SK-N-SH (cell line): ENCODE measurements around the gene AGBL3.

Experiments
- CTCF ChIP-seq: fragments of 200-600 bp; sonication (generic); IDR thresholded peaks from 2 replicates; pipeline ENCODE4 v1.6.1; 2017; ENCODE audit warnings: antibody characterized with exemption, mild to moderate bottlenecking, moderate library complexity
- FOXM1 ChIP-seq: IDR thresholded peaks from 2 replicates; pipeline ENCODE4 v1.4.0; 2012; ENCODE audit warnings: low read depth, mild to moderate bottlenecking
- IRF3 ChIP-seq: fragments of 150-350 bp; IDR thresholded peaks from 2 replicates; pipeline ENCODE4 v1.6.1; 2016; ENCODE audit warnings: mild to moderate bottlenecking, low read depth, low read length
- NRF1 ChIP-seq: IDR thresholded peaks from 2 replicates; pipeline ENCODE4 v1.6.1; 2012; ENCODE audit warnings: low read depth, mild to moderate bottlenecking, low read length
- TEAD4 ChIP-seq: IDR thresholded peaks from 2 replicates; pipeline ENCODE4 v1.4.0; 2012; ENCODE audit warnings: mild to moderate bottlenecking, borderline replicate concordance; ENCODE audit not compliant: insufficient read depth
- YY1 ChIP-seq: IDR thresholded peaks from 2 replicates; pipeline ENCODE4 v1.4.0; 2012; ENCODE audit warnings: low read depth, mild to moderate bottlenecking

- TF ChIP-seq TEAD4 = no peak
- TF ChIP-seq CTCF = no peak
- no peak for TF ChIP-seq FOXM1
- no peak for TF ChIP-seq IRF3
- TF ChIP-seq YY1 = no peak
- TF ChIP-seq NRF1 = no peak
Observed at GRCh38 chr7:135012229-135012628, 25.9 kb downstream of the AGBL3 start.
